Sigmoid colon (tissue), 4 donors: ENCODE data around the gene NDE1.
"Not testable (repeated sequence)": the region's sequence is repeated elsewhere in the genome, so short reads cannot be mapped to it uniquely, and the experiment has no call there.

Experiments used
- CTCF ChIP-seq, 4 experiments: fragments of 450-650 bp in 3 of 4; fragments of 200-600 bp in 1 of 4; IDR thresholded peaks; one replicate each; pipeline ENCODE4 v1.5.1; 2016 to 2019; ENCODE audit warnings: antibody characterized with exemption in 4 of 4, mild to moderate bottlenecking in 3 of 4, moderate library complexity in 2 of 4
- POLR2A ChIP-seq, 2 donors: fragments of 450-650 bp; IDR thresholded peaks; one replicate each; pipeline ENCODE4 v1.6.1; 2016; ENCODE audit warnings: antibody characterized with exemption in 2 of 2, mild to moderate bottlenecking in 2 of 2, moderate library complexity in 2 of 2
- POLR2AphosphoS5 ChIP-seq, 4 donors: sonication (generic); formaldehyde crosslinking; IDR thresholded peaks; one replicate each; pipeline ENCODE4 v1.6.1; 2017; ENCODE audit warnings: antibody characterized with exemption in 4 of 4

DNA sequence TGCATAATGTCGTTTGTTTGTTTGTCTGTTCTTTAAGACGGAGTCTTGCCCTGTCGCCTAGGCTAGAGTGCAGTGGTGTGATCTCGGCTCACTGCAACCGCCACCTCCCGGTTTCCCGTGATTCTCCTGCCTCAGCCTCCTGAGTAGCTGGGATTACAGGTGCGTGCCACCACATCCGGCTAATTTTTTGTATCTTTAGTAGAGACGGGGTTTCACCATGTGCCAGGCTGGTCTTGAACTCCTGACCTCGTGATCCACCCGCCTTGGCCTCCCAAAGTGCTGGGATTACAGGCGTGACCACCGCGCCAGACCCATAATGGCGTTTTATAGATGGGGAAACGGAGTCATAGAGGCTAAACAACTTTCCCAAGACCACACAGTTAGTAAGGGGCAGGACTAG is 734 bp upstream of the NDE1 start:
- not testable (repeated sequence) for TF ChIP-seq CTCF, POLR2AphosphoS5, POLR2A (IDR thresholded peaks at IDR 0.05)
